GM06990 (cell line): ENCODE data around the gene LRRC10.

Source experiments
- DNase-seq: peaks from one replicate; pipeline ENCODE4 v3.0.0-alpha.2; 2011; ENCODE audit not compliant: insufficient read length; ENCODE audit errors: extremely low read depth
- H3K27me3 ChIP-seq: replicated peaks from 2 replicates; pipeline ENCODE4 v1.6.0; 2011; ENCODE audit warnings: low read length; ENCODE audit not compliant: control insufficient read depth, insufficient read depth
- H3K36me3 ChIP-seq: 2 replicates; pipeline ENCODE4 v1.5.1; 2011; ENCODE audit warnings: low read length; ENCODE audit not compliant: control insufficient read depth, insufficient read depth
- H3K4me3 ChIP-seq: replicated peaks from 2 replicates; pipeline ENCODE4 v1.5.1; 2011; ENCODE audit warnings: low read depth, mild to moderate bottlenecking, control low read depth, low read length
- TF ChIP-seq, protein P1 (sequence below): IDR thresholded peaks from 2 replicates; pipeline ENCODE4 v1.5.1; 2011; ENCODE audit warnings: low read length, control low read depth, mild to moderate bottlenecking, inconsistent platforms; ENCODE audit not compliant: insufficient read depth, poor library complexity, severe bottlenecking

Gene LRRC10

DNA sequence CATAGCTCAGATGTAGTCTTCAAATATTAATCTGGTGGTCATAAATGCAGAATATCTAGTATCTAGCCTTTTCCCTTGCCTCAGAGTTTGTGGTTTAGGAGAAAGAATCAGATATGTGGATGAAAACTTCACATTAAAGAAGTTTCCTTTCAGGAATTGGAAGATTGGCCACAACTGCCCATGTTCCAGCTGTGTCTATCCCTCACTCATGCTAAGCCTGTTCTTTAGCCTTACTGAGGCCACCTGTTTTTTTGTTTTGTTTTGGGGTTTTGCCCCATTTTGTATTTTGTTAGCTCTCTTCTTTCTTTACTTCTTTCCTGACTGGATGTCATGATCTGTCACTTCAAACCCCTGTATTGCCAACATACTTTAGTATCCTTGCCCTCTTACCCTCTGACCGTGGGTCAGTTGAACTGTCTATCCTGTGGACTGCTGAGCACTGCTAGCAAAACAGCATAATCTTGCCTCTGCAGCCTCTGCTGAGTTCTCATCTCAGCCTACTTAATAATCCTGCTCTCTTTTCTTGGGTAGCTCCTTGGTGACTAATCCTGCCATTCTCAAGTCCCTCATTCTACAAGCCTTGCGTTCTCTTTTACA lies 47.4 kb downstream of the LRRC10 start:
- Histone ChIP-seq H3K36me3 (peaks cover 2% of the 10 kb centered on the region), H3K27me3 (no peaks in the 10 kb centered on the region), H3K4me3 (no peak overlapping the region)
- TF ChIP-seq, protein P1, sequence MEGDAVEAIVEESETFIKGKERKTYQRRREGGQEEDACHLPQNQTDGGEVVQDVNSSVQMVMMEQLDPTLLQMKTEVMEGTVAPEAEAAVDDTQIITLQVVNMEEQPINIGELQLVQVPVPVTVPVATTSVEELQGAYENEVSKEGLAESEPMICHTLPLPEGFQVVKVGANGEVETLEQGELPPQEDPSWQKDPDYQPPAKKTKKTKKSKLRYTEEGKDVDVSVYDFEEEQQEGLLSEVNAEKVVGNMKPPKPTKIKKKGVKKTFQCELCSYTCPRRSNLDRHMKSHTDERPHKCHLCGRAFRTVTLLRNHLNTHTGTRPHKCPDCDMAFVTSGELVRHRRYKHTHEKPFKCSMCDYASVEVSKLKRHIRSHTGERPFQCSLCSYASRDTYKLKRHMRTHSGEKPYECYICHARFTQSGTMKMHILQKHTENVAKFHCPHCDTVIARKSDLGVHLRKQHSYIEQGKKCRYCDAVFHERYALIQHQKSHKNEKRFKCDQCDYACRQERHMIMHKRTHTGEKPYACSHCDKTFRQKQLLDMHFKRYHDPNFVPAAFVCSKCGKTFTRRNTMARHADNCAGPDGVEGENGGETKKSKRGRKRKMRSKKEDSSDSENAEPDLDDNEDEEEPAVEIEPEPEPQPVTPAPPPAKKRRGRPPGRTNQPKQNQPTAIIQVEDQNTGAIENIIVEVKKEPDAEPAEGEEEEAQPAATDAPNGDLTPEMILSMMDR, result no peak
- no peak for DNase-seq
